ENCODE data around the gene ANGPT4.
"Not testable (repeated sequence)": the region's sequence is repeated elsewhere in the genome, so short reads cannot be mapped to it uniquely, and the experiment has no call there.

The ANGPT4 gene

GRCh38 chr20:841568-842546 is 74.3 kb downstream of the ANGPT4 start:
- no peak for DNase-seq

DNA sequence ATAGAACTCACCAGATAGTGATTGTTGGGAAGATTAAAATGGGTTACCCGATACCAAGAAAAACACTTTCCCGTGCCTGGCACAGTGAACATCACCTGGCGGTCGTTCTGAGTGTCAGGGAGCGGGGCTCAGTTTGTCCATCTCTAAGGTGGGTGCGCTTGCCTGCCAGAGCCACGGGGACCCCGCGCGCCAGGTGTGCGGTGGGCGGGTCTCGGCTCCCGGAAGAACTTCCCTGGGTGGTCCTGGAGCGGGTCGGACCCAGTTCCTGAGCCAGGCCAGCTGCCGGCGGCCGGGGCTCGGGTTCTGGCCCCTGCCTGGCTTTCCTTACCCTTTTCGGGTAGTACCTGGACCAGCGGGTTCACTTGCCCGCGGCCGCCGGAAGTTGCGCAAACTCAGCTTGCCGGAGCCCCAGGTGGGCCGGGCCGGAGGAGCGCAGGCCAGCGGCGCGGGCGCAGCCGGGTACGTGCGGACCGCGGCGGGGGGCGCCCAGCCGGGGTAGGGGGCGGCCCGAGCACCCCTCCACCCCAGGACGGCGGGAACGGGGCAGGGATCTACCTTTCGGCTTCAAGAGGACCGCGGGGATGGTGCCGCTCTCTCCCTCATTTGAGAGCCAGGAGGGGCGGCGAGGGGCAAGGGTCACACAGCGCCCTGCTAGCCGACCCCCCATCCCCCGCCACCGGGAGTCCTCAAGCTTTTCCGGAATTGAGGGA is 75.1 kb downstream of the ANGPT4 start:
- DNase-seq: no peak

DNA sequence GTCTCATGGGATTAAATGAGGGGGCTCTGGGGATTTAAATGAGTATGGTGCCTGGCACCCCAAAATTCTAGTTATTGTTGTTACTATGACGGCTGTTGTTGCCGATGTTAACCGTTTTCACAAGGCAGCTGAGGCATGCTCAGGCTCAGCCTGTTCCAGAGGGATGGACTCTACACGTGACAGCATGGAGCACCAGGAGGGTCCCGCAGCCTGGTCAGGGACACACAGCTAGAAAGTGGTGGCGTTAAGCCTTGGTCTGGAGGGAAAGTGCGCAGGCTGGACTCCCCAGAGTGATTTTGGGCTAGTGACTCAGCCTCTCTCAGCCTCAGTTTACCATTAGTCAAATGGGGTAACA is 75.7 kb downstream of the ANGPT4 start:
- no peak for DNase-seq

GRCh38 chr20:839626-840025 is 76.5 kb downstream of the ANGPT4 start:
- DNase-seq: no peak

- DNase-seq: no peak
Measured at GRCh38 chr20:839015-839414, 77.1 kb downstream of the ANGPT4 start.

DNA sequence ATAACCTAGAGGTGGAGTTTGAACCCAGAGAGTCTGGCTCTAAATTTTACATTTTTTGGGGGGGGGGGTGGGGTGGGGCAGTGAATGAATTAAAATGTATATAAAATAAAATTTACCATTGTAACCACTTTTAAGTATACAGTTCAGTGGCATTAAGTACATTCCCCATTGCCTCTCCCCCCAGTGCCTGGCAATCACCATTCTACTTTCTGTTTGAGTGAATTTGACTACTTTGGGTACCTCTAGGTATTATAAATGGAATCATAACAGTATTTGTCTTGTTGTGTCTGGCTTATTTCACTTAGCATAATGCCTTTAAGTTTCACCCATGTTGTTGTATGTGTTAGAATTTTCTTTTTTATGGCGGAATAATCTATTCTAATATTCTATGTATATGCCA is 79.9 kb downstream of the ANGPT4 start:
- no peak for DNase-seq

- DNase-seq: no peak
Measured at GRCh38 chr20:835608-836045, 80.5 kb downstream of the ANGPT4 start.

GRCh38 chr20:834151-834746 is 81.9 kb downstream of the ANGPT4 start:
- no peak for DNase-seq

GRCh38 chr20:833450-834150 is 82.5 kb downstream of the ANGPT4 start, which contains the start of gene FAM110A:
Gene FAM110A (plus strand): TSS chr20:833715. CDS start chr20:844805, 11,090 bp downstream.
- peak; percentile 88 for DNase-seq

DNA sequence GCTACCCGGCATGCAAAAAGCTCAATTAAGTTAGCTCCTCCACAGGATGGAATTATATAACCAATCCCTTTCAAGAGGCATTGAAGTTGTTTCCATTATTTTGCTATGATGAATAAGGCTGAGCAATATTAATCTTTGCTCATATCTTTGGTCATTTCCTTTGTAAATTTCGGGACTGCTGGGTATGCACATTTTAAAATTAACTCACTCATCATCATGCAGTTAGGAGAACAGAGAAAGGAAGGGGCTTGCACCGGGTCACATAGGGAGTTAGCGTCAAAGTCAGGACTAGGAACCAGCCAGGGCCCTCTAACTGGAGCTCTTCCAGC is 83.0 kb downstream of the ANGPT4 start:
- DNase-seq: no peak

- no peak for DNase-seq
Measured at GRCh38 chr20:831956-832355, 84.2 kb downstream of the ANGPT4 start.

- no peak for DNase-seq
Measured at GRCh38 chr20:831251-831650, 84.9 kb downstream of the ANGPT4 start.

DNA sequence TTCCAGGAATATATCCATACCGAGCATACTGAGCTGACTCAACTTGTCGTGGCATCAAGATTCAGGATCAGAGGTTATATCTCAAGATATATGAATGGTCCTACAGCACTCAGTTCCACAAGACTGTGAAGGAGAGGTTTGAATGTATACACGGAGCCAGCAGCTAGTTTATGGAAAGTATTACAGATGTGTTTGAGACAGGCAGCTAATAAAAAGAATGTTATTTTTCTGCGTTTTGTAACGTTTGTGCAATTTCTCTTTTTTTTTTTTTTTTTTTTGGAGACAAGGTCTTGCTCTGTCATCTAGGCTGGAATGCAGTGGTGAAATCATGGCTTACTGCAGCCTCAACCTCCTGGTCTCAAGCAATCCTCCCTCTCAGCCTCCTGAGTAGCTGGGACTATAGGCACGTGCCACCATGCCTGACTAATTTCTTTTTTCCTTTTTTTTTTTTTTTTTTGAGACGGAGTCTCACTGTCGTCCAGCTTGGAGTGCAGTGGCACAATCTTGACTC is 86.1 kb downstream of the ANGPT4 start:
- no peak for DNase-seq

- no peak for DNase-seq
Measured at GRCh38 chr20:829551-829950, 86.6 kb downstream of the ANGPT4 start.

DNA sequence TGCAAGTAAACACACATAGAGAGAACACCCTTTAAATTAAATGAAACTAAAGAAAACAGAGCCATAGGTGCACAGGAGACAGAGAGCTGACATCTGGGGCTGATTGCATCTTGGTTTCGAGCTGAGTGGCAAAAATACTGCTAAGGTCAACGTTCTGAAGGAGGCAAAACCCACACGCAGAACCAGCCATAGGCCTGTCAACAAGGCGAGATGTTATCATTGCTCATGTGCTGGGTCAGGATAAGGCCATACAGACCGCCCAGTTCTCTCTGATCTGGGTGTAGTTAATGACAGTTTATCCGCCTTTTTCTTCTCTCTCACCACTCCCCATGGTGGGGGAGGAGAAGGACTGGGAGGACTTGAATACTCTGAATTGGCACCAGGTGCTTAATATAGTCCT is 87.1 kb downstream of the ANGPT4 start:
- DNase-seq: no peak

GRCh38 chr20:827981-828380 is 88.2 kb downstream of the ANGPT4 start:
- DNase-seq: not testable (repeated sequence)

GRCh38 chr20:826695-827323 is 89.3 kb downstream of the ANGPT4 start:
- DNase-seq: no peak

- DNase-seq: no peak
Measured at GRCh38 chr20:825710-826421, 90.3 kb downstream of the ANGPT4 start.

GRCh38 chr20:824916-825315 is 91.2 kb downstream of the ANGPT4 start:
- no peak for DNase-seq

- DNase-seq: no peak
Measured at GRCh38 chr20:824490-824889, 91.6 kb downstream of the ANGPT4 start.

GRCh38 chr20:823574-823902 is 92.6 kb downstream of the ANGPT4 start:
- DNase-seq: no peak

Data from GOT3 (cell line).